ENCODE measurements around the gene CYTIP.
"Not testable (repeated sequence)": the region's sequence is repeated elsewhere in the genome, so short reads cannot be mapped to it uniquely, and the experiment has no call there.

The CYTIP gene

DNA sequence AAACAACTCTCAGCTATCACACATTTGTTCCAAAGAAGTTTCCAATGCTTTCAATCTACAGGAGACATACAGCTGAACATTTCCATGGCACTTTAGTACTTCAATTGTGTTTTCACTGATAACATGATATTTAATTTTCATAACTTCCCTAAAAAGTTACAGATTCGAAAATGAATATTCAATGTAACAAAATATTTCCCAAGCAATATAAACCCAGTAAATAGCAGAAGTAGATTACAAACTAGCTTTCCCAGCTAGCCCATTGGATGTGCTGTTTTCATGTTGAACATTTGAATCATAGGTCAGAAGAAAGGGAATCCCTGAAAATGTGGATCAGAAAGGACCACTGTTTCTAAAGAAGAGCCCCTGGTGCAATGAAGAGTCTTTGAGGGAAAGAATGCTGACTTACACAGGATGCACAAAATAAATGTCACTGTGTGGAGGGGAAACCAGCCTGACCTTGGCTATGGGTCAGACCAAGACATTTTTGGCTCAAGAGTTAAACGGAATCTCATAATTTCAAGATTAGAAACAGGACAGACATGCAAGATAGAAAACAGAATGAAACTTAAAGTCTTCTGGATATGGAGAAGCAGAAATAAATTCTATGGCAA lies 22.5 kb downstream of the CYTIP start:
- DNase-seq, result peak; percentile 69 to 94 (median 87)

DNA sequence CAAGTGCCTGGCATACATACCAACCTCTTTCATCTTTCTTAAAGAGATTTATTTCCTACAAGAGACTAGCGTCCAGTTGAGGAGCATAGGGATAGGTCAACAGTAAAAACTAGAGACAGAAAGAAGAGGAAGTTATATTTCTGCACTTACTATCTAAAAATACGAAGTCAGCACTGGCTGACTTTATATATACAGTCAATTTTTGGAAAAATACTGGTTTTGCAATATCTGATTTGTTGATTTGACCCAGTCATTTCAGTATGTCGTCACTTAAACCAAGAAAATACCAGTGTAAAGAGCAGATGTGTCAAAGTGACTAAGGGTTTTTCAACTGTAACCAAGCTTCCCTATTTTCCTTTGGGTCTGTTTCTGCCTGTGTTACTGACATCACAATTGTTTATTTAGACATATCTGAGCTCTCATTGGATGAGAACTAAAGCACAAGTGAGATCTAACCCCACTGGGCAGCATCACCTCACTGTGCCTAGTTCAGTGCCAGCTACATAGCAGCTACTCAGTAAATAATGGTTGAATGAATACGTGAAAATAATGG lies 23.0 kb downstream of the CYTIP start:
- peak; percentile 85 to 99 (median 97) for DNase-seq

- DNase-seq, result peak in 1 of 3 donors; percentile 43
These were observed 24.8 kb downstream of the CYTIP start for GRCh38 chr2:157419031-157419575.

- peak in 1 of 3 donors; percentile 57 for DNase-seq
These were observed 25.6 kb downstream of the CYTIP start for GRCh38 chr2:157418239-157418641.

GRCh38 chr2:157415591-157416101 lies 28.2 kb downstream of the CYTIP start:
- peak; percentile 33 to 58 (median 39) for DNase-seq

- DNase-seq, result no peak
These were observed 29.8 kb downstream of the CYTIP start for GRCh38 chr2:157414050-157414449.

DNA sequence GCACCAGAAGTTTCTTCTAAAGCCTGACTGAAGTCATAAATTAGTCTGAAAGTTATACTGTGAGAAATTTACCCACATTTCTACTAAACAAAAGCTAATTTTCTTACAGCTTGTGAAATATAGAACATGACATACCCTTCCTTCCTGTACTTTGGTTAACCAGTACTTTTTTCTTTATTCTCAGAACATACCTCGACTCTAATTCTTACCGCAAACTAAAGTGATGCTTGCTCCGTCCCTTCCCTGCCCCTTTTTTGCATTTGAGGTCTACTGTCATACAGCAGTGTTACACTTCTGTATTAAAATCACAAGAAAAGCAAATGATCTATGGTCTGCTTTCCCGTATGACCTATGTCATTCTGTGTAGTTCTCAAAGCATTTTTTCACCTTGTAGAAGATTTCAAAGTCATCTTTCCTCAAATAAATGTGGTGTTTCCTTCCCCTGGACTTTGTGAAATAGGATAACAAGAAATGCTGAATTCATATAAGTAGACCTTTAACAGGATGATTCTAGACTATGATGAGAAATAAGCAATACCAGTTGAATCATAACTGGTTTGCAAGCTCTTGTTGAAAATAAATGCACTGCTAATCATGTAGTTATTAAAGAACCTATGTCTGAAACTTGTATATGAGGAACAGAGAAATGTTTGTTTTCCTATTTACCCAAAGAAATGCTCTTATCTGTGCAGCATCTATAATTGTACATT lies 30.4 kb downstream of the CYTIP start:
- peak in 1 of 3 donors; percentile 44 for DNase-seq

GRCh38 chr2:157411624-157412336 lies 32.1 kb downstream of the CYTIP start:
- DNase-seq, result no peak

GRCh38 chr2:157405398-157405797 lies 38.5 kb downstream of the CYTIP start:
- DNase-seq, result not testable (repeated sequence)

DNA sequence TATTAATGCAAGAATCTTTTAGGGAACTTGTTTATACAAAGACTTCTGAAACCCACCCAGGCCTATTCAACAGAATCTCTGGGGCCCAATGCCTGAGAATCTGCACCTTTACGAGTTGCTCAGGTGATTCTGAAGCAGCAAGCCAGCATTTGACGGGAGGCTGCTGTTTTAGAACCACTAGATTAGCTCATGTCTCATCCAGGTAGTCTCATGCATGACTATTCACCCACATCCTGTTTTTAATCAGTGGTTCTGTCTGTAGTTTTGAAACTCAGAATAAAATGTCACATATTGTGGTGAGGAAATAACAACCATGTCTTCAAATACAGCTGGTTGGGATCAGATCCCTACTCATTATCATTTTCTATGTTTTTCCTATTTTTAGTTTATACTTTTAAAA lies 39.5 kb downstream of the CYTIP start:
- peak in 1 of 3 donors; percentile 9 for DNase-seq

- DNase-seq, result not testable (repeated sequence)
These were observed 40.9 kb downstream of the CYTIP start for GRCh38 chr2:157402801-157403485.

DNA sequence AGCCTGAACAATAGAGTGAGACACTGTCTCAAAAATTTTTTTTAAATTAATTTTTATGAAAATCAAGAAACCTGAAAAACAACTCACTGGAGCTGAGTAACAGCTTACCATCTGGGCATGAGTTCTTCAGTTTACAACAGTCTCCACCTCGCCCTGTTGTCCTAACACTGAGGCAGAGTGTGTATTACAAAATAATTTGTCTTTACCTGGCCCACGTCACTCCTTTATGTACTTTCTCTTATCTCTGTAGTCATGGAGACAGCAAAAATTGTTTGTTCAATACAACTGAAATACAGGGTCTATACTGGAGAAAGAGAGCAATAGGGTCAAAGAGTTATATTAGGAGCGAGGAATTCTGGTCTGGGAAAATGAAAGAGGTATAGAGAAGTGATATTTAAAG lies 48.1 kb downstream of the CYTIP start:
- DNase-seq, result no peak

DNA sequence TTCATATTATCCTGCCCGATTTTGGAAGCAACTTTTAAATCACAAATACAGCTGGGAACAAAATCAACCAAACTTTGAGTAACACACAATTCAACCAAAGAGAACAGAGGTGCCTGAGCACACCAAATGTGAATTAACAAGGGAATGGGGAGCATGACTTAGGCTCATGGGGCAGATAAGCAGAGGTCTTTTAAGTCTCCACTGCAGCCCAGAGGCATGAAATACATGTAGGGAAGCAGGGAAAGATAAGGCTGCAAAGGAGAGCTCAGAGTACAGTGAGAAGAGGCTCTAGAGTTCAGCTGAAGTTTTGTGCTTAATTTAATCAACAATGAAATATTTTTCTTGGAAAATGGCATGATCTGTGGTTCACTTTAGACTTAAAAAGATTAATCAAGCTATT lies 49.0 kb downstream of the CYTIP start:
- no peak for DNase-seq

DNA sequence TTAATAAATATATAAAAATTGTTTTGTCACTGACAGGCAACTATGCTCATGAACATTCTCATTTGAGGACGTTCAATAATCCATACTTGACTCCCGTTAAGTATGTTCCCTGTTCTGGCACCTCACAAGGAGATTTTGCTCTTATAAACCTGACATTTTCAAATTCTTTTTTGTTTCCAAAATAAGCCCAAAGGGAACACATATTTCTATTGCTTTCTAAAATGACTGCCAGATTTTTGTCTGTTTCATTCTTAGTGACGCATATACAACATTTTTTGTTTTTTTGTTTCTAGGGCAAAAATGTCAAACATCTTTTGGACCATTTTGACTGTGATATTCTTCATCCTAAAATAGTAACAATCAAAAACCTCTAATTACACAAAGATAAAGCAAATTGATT lies 50.5 kb downstream of the CYTIP start:
- DNase-seq, result no peak

GRCh38 chr2:157388827-157389226 lies 55.1 kb downstream of the CYTIP start:
- DNase-seq, result no peak

DNA sequence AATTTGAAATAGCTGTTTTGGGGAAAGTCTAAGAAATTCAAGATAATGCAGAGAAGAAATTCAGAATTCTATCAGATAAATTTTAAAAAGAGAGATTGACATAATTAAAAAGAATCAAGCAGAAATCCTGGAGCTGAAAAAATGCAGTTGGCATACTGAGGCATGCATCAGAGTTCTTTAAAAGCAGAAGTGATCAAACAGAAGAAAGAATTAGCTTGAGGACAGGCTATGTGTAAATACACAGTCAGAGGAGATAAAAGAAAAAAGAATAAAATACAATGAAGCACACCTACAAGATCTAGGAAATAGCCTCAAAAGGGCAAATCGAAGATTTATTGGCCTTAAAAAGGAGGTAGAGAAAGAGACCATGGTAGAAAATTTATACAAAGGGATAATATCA lies 57.1 kb downstream of the CYTIP start:
- DNase-seq, result no peak

GRCh38 chr2:157386247-157386646 lies 57.6 kb downstream of the CYTIP start:
- no peak for DNase-seq

GRCh38 chr2:157377861-157378260 lies 66.0 kb downstream of the CYTIP start:
- no peak for DNase-seq

DNA sequence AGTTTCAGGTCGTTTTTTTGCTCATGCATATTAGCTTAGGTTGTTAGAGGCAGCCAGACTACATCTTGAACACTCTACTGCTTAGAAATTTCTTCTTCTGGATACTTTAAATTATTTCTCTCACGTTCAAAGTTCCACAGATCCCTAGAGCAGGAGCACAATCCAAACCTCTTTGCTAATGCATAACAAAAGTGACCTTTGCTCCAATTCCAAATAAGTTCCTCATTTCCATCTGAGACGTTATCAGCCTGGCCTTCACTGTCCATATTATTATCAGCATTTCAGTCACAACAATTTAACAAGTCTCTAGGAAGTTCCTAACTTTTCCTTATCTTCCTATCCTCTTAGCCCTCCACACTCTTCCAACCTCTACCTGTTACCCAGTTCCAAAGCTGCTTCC lies 67.8 kb downstream of the CYTIP start:
- peak in 1 of 3 donors; percentile 10 for DNase-seq

DNA sequence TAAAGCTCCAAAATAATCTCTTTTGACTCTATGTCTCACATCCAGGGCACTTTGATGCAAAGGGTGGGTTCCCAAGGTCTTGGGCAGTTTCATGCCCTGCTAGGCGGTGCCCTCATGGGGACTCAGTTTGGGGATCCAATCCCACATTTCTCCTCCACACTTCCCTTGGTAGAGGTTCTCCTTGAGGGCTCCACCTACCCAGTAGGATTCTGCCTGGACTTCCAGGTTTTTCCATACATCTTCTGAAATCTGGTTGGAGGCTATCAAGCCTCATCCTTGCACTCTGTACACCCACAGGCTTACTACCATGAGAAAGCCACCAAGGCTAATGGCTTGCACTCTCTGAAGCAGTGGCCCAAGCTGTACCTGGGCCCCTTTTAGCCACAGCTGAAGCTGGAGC lies 68.5 kb downstream of the CYTIP start:
- no peak for DNase-seq

DNA sequence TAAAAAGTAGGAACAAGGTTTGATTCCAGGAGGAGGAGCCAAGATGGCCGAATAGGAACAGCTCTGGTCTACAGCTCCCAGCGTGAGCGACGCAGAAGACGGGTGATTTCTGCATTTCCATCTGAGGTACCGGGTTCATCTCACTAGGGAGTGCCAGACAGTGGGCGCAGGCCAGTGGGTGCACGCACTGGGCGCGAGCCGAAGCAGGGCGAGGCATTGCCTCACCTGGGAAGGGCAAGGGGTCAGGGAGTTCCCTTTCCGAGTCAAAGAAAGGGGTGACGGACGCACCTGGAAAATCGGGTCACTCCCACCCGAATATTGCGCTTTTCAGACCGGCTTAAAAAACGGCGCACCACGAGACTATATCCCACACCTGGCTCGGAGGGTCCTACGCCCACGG lies 75.4 kb downstream of the CYTIP start:
- not testable (repeated sequence) for DNase-seq

- peak in 2 of 3 donors; percentile 12 to 21 for DNase-seq
These were observed 76.2 kb downstream of the CYTIP start for GRCh38 chr2:157367704-157368103.
